ENCODE data around the gene PCDHGA5. TPM values are rescaled to one million over a fixed set of nuclear protein-coding genes. Genes with fewer than 3 reads are reported as not detected.
"Not testable (repeated sequence)": the region's sequence is repeated elsewhere in the genome, so short reads cannot be mapped to it uniquely, and the experiment has no call there.

Gene PCDHGA5
- total and polyA plus RNA-seq, 2 experiments from 2014 or later, result 0.03 TPM; not detected in 1

DNA sequence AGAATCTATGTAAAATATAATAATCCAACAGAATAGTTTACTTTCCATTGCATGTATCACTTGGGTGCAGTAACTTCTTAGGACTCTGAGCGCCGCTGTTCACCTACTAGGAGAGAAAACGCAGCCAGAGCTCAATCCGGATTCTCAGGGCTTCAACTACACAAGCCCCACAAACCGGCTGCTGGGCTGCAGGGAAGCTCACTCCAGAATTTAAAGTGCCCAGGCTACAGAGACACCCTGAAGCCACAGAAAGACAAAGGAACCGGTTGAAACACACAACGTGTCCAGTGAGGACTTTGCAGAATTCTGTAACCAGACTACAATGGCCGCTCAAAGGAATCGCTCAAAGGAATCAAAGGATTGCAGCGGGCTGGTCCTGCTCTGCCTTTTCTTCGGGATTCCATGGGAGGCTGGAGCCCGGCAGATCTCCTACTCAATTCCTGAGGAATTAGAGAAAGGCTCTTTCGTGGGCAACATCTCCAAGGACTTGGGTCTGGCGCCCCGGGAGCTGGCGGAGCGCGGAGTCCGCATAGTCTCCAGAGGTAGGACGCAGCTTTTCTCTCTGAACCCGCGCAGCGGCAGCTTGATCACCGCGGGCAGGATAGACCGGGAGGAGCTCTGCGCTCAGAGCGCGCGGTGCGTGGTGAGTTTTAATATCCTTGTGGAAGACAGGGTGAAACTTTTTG, 49.0 kb downstream of the PCDHGA5 start, which contains the start of gene PCDHGA10:
PCDHGA10 (plus strand) TSS at position 134 of the 686 bp plus-strand sequence; CDS start at position 323, 189 bp downstream.
- no peaks in the 10 kb centered on the region for H3K4me1 ChIP-seq (ENCODE audit: insufficient read depth)
- H4K20me1 ChIP-seq (ENCODE audit: insufficient read depth, poor library complexity, severe bottlenecking), result no peaks in the 10 kb centered on the region
- H3K36me3 ChIP-seq (replicated peaks; ENCODE audit: insufficient read depth, low read depth), result peaks cover 4% of the 10 kb centered on the region
- TF ChIP-seq EZH2 (IDR thresholded peaks at IDR 0.05; ENCODE audit: borderline replicate concordance), result no peak
- TF ChIP-seq, protein P1, sequence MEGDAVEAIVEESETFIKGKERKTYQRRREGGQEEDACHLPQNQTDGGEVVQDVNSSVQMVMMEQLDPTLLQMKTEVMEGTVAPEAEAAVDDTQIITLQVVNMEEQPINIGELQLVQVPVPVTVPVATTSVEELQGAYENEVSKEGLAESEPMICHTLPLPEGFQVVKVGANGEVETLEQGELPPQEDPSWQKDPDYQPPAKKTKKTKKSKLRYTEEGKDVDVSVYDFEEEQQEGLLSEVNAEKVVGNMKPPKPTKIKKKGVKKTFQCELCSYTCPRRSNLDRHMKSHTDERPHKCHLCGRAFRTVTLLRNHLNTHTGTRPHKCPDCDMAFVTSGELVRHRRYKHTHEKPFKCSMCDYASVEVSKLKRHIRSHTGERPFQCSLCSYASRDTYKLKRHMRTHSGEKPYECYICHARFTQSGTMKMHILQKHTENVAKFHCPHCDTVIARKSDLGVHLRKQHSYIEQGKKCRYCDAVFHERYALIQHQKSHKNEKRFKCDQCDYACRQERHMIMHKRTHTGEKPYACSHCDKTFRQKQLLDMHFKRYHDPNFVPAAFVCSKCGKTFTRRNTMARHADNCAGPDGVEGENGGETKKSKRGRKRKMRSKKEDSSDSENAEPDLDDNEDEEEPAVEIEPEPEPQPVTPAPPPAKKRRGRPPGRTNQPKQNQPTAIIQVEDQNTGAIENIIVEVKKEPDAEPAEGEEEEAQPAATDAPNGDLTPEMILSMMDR (IDR thresholded peaks at IDR 0.05; ENCODE audit: poor library complexity), result peak; percentile 49
- no peaks in the 10 kb centered on the region for H3K27me3 ChIP-seq
- H3K27ac ChIP-seq, result peak within 1 kb of the TSS; percentile 54
- H3K9me3 ChIP-seq (ENCODE audit: low read depth), result peaks cover 44% of the 10 kb centered on the region
- 49% methylated on average over 31 of the region's 31 CpGs for WGBS (ENCODE audit: low lambda C conversion rate, missing lambda C conversion rate)
- peak; percentile 74 for DNase-seq (ENCODE audit: low spot score)
- H3K79me2 ChIP-seq, result peaks cover 25% of the 10 kb centered on the region
- no peaks in the 10 kb centered on the region for H3K9me2 ChIP-seq (replicated peaks; ENCODE audit: insufficient read depth)
- H3K4me3 ChIP-seq, result peak within 1 kb of the TSS; percentile 44
- H2AFZ ChIP-seq, result peak within 1 kb of the TSS; percentile 53
- H3K4me2 ChIP-seq, result peak within 1 kb of the TSS; percentile 73

DNA sequence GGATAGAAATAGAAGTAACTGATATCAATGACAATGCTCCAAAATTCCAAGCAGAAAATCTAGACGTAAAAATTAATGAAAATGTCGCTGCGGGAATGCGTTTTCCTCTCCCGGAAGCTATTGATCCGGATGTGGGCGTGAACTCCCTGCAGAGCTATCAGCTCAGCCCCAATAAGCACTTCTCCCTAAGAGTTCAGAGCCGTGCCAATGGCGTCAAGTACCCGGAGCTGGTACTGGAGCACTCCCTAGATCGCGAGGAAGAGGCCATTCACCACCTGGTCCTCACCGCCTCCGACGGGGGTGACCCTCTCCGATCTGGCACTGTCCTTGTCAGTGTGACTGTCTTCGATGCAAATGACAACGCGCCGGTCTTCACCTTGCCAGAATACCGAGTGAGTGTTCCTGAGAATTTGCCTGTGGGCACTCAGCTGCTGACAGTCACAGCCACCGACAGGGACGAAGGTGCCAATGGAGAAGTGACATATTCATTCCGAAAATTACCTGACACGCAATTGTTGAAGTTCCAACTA, 49.6 kb downstream of the PCDHGA5 start:
- Histone ChIP-seq H3K27ac (no peak overlapping the region), H3K4me2 (peak overlapping the region; percentile 73), H3K9me3 (ENCODE audit: low read depth) (peaks cover 49% of the 10 kb centered on the region), H3K79me2 (peaks cover 24% of the 10 kb centered on the region), H4K20me1 (ENCODE audit: insufficient read depth, poor library complexity, severe bottlenecking) (no peaks in the 10 kb centered on the region), H3K9me2 (replicated peaks; ENCODE audit: insufficient read depth) (no peaks in the 10 kb centered on the region), H3K36me3 (replicated peaks; ENCODE audit: insufficient read depth, low read depth) (peaks cover 4% of the 10 kb centered on the region), H2AFZ (peak overlapping the region; percentile 53), H3K4me1 (ENCODE audit: insufficient read depth) (no peaks in the 10 kb centered on the region), H3K27me3 (no peaks in the 10 kb centered on the region), H3K4me3 (peak overlapping the region; percentile 4)
- DNase-seq (ENCODE audit: low spot score), result no peak
- 74% methylated on average over 25 of the region's 25 CpGs for WGBS (ENCODE audit: low lambda C conversion rate, missing lambda C conversion rate)
- TF ChIP-seq EZH2phosphoT487 (IDR thresholded peaks at IDR 0.05; ENCODE audit: low read depth, severe bottlenecking, unreplicated experiment) (no peak), EZH2 (IDR thresholded peaks at IDR 0.05; ENCODE audit: borderline replicate concordance) (no peak)
- TF ChIP-seq, protein P1 (IDR thresholded peaks at IDR 0.05; ENCODE audit: poor library complexity), result no peak

DNA sequence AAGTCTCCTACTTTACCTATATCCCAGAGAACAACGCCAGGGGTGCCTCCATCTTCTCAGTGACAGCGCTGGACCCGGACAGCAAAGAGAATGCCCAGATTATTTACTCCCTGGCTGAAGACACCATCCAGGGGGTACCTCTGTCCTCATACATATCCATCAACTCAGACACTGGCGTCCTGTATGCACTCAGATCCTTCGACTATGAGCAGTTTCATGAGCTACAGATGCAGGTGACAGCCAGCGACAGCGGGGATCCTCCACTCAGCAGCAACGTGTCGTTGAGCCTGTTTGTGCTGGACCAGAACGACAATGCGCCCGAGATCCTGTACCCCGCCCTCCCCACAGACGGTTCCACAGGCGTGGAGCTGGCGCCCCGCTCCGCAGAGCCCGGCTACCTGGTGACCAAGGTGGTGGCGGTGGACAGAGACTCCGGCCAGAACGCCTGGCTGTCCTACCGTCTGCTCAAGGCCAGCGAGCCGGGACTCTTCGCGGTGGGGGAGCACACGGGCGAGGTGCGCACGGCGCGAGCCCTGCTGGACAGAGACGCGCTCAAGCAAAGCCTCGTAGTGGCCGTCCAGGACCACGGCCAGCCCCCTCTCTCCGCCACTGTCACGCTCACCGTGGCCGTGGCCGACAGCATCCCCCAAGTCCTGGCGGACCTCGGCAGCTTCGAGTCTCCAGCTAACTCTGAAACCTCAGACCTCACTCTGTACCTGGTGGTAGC, 50.7 kb downstream of the PCDHGA5 start:
- Histone ChIP-seq H3K9me3 (ENCODE audit: low read depth) (peaks cover 49% of the 10 kb centered on the region), H3K79me2 (peaks cover 16% of the 10 kb centered on the region)
- 99% methylated on average over 43 of the region's 46 CpGs for WGBS (ENCODE audit: low lambda C conversion rate, missing lambda C conversion rate)
- not testable (repeated sequence) for H4K20me1 ChIP-seq (ENCODE audit: insufficient read depth, poor library complexity, severe bottlenecking); H3K4me2 ChIP-seq; H3K27me3 ChIP-seq; H2AFZ ChIP-seq; H3K27ac ChIP-seq; H3K4me1 ChIP-seq (ENCODE audit: insufficient read depth); DNase-seq (ENCODE audit: low spot score); H3K9me2 ChIP-seq (replicated peaks; ENCODE audit: insufficient read depth); H3K36me3 ChIP-seq (replicated peaks; ENCODE audit: insufficient read depth, low read depth); H3K4me3 ChIP-seq

DNA sequence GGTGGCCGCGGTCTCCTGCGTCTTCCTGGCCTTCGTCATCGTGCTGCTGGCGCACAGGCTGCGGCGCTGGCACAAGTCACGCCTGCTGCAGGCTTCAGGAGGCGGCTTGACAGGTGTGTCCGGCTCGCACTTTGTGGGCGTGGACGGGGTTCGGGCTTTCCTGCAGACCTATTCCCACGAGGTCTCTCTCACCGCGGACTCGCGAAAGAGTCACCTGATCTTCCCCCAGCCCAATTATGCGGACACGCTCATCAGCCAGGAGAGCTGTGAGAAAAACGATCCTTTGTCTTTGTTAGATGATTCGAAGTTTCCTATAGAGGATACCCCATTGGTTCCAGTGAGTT, 51.3 kb downstream of the PCDHGA5 start:
- H2AFZ ChIP-seq; H3K36me3 ChIP-seq (replicated peaks; ENCODE audit: insufficient read depth, low read depth); H3K27ac ChIP-seq; H3K27me3 ChIP-seq; DNase-seq (ENCODE audit: low spot score); H4K20me1 ChIP-seq (ENCODE audit: insufficient read depth, poor library complexity, severe bottlenecking); H3K4me3 ChIP-seq; H3K4me2 ChIP-seq; H3K4me1 ChIP-seq (ENCODE audit: insufficient read depth); H3K9me2 ChIP-seq (replicated peaks; ENCODE audit: insufficient read depth): not testable (repeated sequence)
- Histone ChIP-seq H3K9me3 (ENCODE audit: low read depth) (peaks cover 52% of the 10 kb centered on the region), H3K79me2 (peaks cover 17% of the 10 kb centered on the region)
- over 99% methylated on average over 22 of the region's 24 CpGs for WGBS (ENCODE audit: low lambda C conversion rate, missing lambda C conversion rate)

Other genes starting within 250 kb of the PCDHGA5 start
Only the 30 nearest of the 36 such genes appear.
- 1.2 and 2.3 TPM in 2 replicates for gene PCDHB9, start 177.0 kb upstream of the PCDHGA5 start, total RNA-seq
- 0.33 and 1.0 TPM in 2 replicates for gene PCDHB9, start 177.0 kb upstream of the PCDHGA5 start, polyA plus RNA-seq
- 2.4 and 3.1 TPM in 2 replicates for gene PCDHB10, start 171.8 kb upstream of the PCDHGA5 start, total RNA-seq
- 2.7 and 2.8 TPM in 2 replicates for gene PCDHB10, start 171.8 kb upstream of the PCDHGA5 start, polyA plus RNA-seq
- gene PCDHB11, start 164.5 kb upstream of the PCDHGA5 start, total RNA-seq, result 0.92 and 2.1 TPM in 2 replicates
- 1.2 and 1.8 TPM in 2 replicates for gene PCDHB11, start 164.5 kb upstream of the PCDHGA5 start, polyA plus RNA-seq
- gene PCDHB12, start 155.4 kb upstream of the PCDHGA5 start, total RNA-seq, result 1.1 and 1.4 TPM in 2 replicates
- 0.86 and 0.97 TPM in 2 replicates for gene PCDHB12, start 155.4 kb upstream of the PCDHGA5 start, polyA plus RNA-seq
- gene PCDHB13, start 150.2 kb upstream of the PCDHGA5 start, total RNA-seq, result 1.9 and 2.0 TPM in 2 replicates
- gene PCDHB13, start 150.2 kb upstream of the PCDHGA5 start, polyA plus RNA-seq, result 0.50 and 1.1 TPM in 2 replicates
- gene PCDHB14, start 140.8 kb upstream of the PCDHGA5 start, total RNA-seq, result 3.9 and 4.3 TPM in 2 replicates
- gene PCDHB14, start 140.8 kb upstream of the PCDHGA5 start, polyA plus RNA-seq, result 2.2 and 3.0 TPM in 2 replicates
- gene PCDHB15, start 118.8 kb upstream of the PCDHGA5 start, total RNA-seq, result 1.8 and 3.3 TPM in 2 replicates
- 2.0 and 2.6 TPM in 2 replicates for gene PCDHB15, start 118.8 kb upstream of the PCDHGA5 start, polyA plus RNA-seq
- 0.50 and 1.7 TPM in 2 replicates for gene SLC25A2, start 60.1 kb upstream of the PCDHGA5 start, total RNA-seq
- not detected in 2 replicates for gene SLC25A2, start 60.1 kb upstream of the PCDHGA5 start, polyA plus RNA-seq
- gene TAF7, start 43.4 kb upstream of the PCDHGA5 start, total RNA-seq, result 85.2 and 96.9 TPM in 2 replicates
- 103 and 107 TPM in 2 replicates for gene TAF7, start 43.4 kb upstream of the PCDHGA5 start, polyA plus RNA-seq
- 0.24 and 0.33 TPM in 2 replicates for gene PCDHGA1, start 33.6 kb upstream of the PCDHGA5 start, total RNA-seq
- gene PCDHGA1, start 33.6 kb upstream of the PCDHGA5 start, polyA plus RNA-seq, result not detected in 2 replicates
- 0.08 TPM in 1 of 2 replicates, not detected in the other for gene PCDHGA2, start 25.4 kb upstream of the PCDHGA5 start, total RNA-seq
- 0.10 TPM in 1 of 2 replicates, not detected in the other for gene PCDHGA2, start 25.4 kb upstream of the PCDHGA5 start, polyA plus RNA-seq
- gene PCDHGA3, start 20.3 kb upstream of the PCDHGA5 start, total RNA-seq, result not detected in 2 replicates
- gene PCDHGA3, start 20.3 kb upstream of the PCDHGA5 start, polyA plus RNA-seq, result 0.45 TPM in 1 of 2 replicates, not detected in the other
- gene PCDHGB1, start 14.1 kb upstream of the PCDHGA5 start, total RNA-seq, result 0.24 and 0.53 TPM in 2 replicates
- 0.57 TPM in 1 of 2 replicates, not detected in the other for gene PCDHGB1, start 14.1 kb upstream of the PCDHGA5 start, polyA plus RNA-seq
- gene PCDHGA4, start 9.1 kb upstream of the PCDHGA5 start, total RNA-seq, result 0.17 and 0.28 TPM in 2 replicates
- 0.24 TPM in 1 of 2 replicates, not detected in the other for gene PCDHGA4, start 9.1 kb upstream of the PCDHGA5 start, polyA plus RNA-seq
- gene PCDHGB2, start 4.2 kb upstream of the PCDHGA5 start, total RNA-seq, result 0.20 and 0.33 TPM in 2 replicates
- gene PCDHGB2, start 4.2 kb upstream of the PCDHGA5 start, polyA plus RNA-seq, result not detected in 2 replicates
- not detected in 2 replicates for gene PCDHGB3, start 6.1 kb downstream of the PCDHGA5 start, total RNA-seq
- not detected in 2 replicates for gene PCDHGB3, start 6.1 kb downstream of the PCDHGA5 start, polyA plus RNA-seq
- gene PCDHGA6, start 9.7 kb downstream of the PCDHGA5 start, total RNA-seq, result 0.12 TPM in 1 of 2 replicates, not detected in the other
- 0.11 TPM in 1 of 2 replicates, not detected in the other for gene PCDHGA6, start 9.7 kb downstream of the PCDHGA5 start, polyA plus RNA-seq
- gene PCDHGA7, start 18.6 kb downstream of the PCDHGA5 start, total RNA-seq, result 0.04 and 0.10 TPM in 2 replicates
- not detected in 2 replicates for gene PCDHGA7, start 18.6 kb downstream of the PCDHGA5 start, polyA plus RNA-seq
- gene PCDHGB4, start 23.5 kb downstream of the PCDHGA5 start, total RNA-seq, result 20.0 and 20.9 TPM in 2 replicates
- gene PCDHGB4, start 23.5 kb downstream of the PCDHGA5 start, polyA plus RNA-seq, result 14.2 and 17.9 TPM in 2 replicates
- 1.00 and 1.5 TPM in 2 replicates for gene PCDHGA8, start 28.5 kb downstream of the PCDHGA5 start, total RNA-seq
- 0.28 and 0.53 TPM in 2 replicates for gene PCDHGA8, start 28.5 kb downstream of the PCDHGA5 start, polyA plus RNA-seq
- gene PCDHGB5, start 33.8 kb downstream of the PCDHGA5 start, total RNA-seq, result 0.17 and 2.0 TPM in 2 replicates
- gene PCDHGB5, start 33.8 kb downstream of the PCDHGA5 start, polyA plus RNA-seq, result 0.09 and 0.30 TPM in 2 replicates
- gene PCDHGA9, start 38.6 kb downstream of the PCDHGA5 start, total RNA-seq, result 1.1 and 1.2 TPM in 2 replicates
- gene PCDHGA9, start 38.6 kb downstream of the PCDHGA5 start, polyA plus RNA-seq, result not detected in 2 replicates
- 11.6 and 13.6 TPM in 2 replicates for gene PCDHGB6, start 43.9 kb downstream of the PCDHGA5 start, total RNA-seq
- gene PCDHGB6, start 43.9 kb downstream of the PCDHGA5 start, polyA plus RNA-seq, result 13.1 and 15.7 TPM in 2 replicates
- 4.5 and 6.7 TPM in 2 replicates for gene PCDHGA10, start 48.8 kb downstream of the PCDHGA5 start, total RNA-seq
- 3.0 and 3.9 TPM in 2 replicates for gene PCDHGA10, start 48.8 kb downstream of the PCDHGA5 start, polyA plus RNA-seq
- gene PCDHGB7, start 53.5 kb downstream of the PCDHGA5 start, total RNA-seq, result 6.9 and 8.8 TPM in 2 replicates
- gene PCDHGB7, start 53.5 kb downstream of the PCDHGA5 start, polyA plus RNA-seq, result 6.7 and 8.4 TPM in 2 replicates
- 1.8 and 2.7 TPM in 2 replicates for gene PCDHGA11, start 56.9 kb downstream of the PCDHGA5 start, total RNA-seq
- gene PCDHGA11, start 56.9 kb downstream of the PCDHGA5 start, polyA plus RNA-seq, result 1.8 TPM in 2 replicates
- gene PCDHGA12, start 66.3 kb downstream of the PCDHGA5 start, total RNA-seq, result 0.70 and 0.96 TPM in 2 replicates
- gene PCDHGA12, start 66.3 kb downstream of the PCDHGA5 start, polyA plus RNA-seq, result 0.66 and 1.1 TPM in 2 replicates
- gene PCDHGC3, start 111.8 kb downstream of the PCDHGA5 start, total RNA-seq, result 16.9 and 18.9 TPM in 2 replicates
- 35.8 and 40.8 TPM in 2 replicates for gene PCDHGC3, start 111.8 kb downstream of the PCDHGA5 start, polyA plus RNA-seq
- 0.44 and 1.5 TPM in 2 replicates for gene PCDHGC4, start 120.9 kb downstream of the PCDHGA5 start, total RNA-seq
- 0.15 and 0.35 TPM in 2 replicates for gene PCDHGC4, start 120.9 kb downstream of the PCDHGA5 start, polyA plus RNA-seq
- gene PCDHGC5, start 124.9 kb downstream of the PCDHGA5 start, total RNA-seq, result 0.92 and 1.1 TPM in 2 replicates
- 0.16 TPM in 1 of 2 replicates, not detected in the other for gene PCDHGC5, start 124.9 kb downstream of the PCDHGA5 start, polyA plus RNA-seq

Data from hepatocyte (in vitro differentiated cells).